Measurements from ENCODE around the gene FNDC8.

FNDC8 gene

GRCh38 chr17:35129154-35129972 lies 7.9 kb downstream of the FNDC8 start:
- in situ Hi-C loops (cut with HindIII; ENCODE audit: low sequenced_read_pairs), result no loop called here
- no peak for DNase-seq (ENCODE audit: low read depth, low spot score)
- TF ChIP-seq CTCF (IDR thresholded peaks at IDR 0.05; ENCODE audit: low read depth, low read length), result no peak
- H3K4me3 ChIP-seq (ENCODE audit: low read depth, low read length), result no peak overlapping the region

GRCh38 chr17:35129973-35130351 lies 8.5 kb downstream of the FNDC8 start:
- in situ Hi-C loops (cut with HindIII; ENCODE audit: low sequenced_read_pairs), result no loop called here
- no peak for TF ChIP-seq CTCF (IDR thresholded peaks at IDR 0.05; ENCODE audit: low read depth, low read length)
- DNase-seq (ENCODE audit: low read depth, low spot score), result no peak

GRCh38 chr17:35130392-35130791 lies 9.0 kb downstream of the FNDC8 start:
- TF ChIP-seq CTCF (IDR thresholded peaks at IDR 0.05; ENCODE audit: low read depth, low read length), result no peak
- DNase-seq (ENCODE audit: low read depth, low spot score), result no peak
- no peak overlapping the region for H3K4me3 ChIP-seq (ENCODE audit: low read depth, low read length)
- in situ Hi-C loops (cut with HindIII; ENCODE audit: low sequenced_read_pairs), result no loop called here

More at GRCh38 chr17:35129973-35130351, 8.5 kb downstream of the FNDC8 start:
- no peak overlapping the region for H3K4me3 ChIP-seq (ENCODE audit: low read depth, low read length)

- in situ Hi-C loops (cut with HindIII; ENCODE audit: low sequenced_read_pairs), result no loop called here
- no peak for TF ChIP-seq CTCF (IDR thresholded peaks at IDR 0.05; ENCODE audit: low read depth, low read length)
- DNase-seq (ENCODE audit: low read depth, low spot score), result no peak
- no peak overlapping the region for H3K4me3 ChIP-seq (ENCODE audit: low read depth, low read length)
Observed at GRCh38 chr17:35132099-35132498, 10.7 kb downstream of the FNDC8 start.

- TF ChIP-seq CTCF (IDR thresholded peaks at IDR 0.05; ENCODE audit: low read depth, low read length), result no peak
- no peak for DNase-seq (ENCODE audit: low read depth, low spot score)
- no peak overlapping the region for H3K4me3 ChIP-seq (ENCODE audit: low read depth, low read length)
- in situ Hi-C loops (cut with HindIII; ENCODE audit: low sequenced_read_pairs), result no loop called here
Observed at GRCh38 chr17:35132816-35133550, 11.6 kb downstream of the FNDC8 start.

- no peak overlapping the region for H3K4me3 ChIP-seq (ENCODE audit: low read depth, low read length)
- TF ChIP-seq CTCF (IDR thresholded peaks at IDR 0.05; ENCODE audit: low read depth, low read length), result no peak
- DNase-seq (ENCODE audit: low read depth, low spot score), result no peak
- in situ Hi-C loops (cut with HindIII; ENCODE audit: low sequenced_read_pairs), result no loop called here
Observed at GRCh38 chr17:35135322-35135721, 13.9 kb downstream of the FNDC8 start.

Measured in astrocyte of the spinal cord (primary cell).